Upper lobe of right lung (tissue), 1 donor: Measurements from ENCODE around the gene KIAA1755. TPM values are rescaled to one million over a fixed set of nuclear protein-coding genes. Genes with fewer than 3 reads are reported as not detected.
"Not testable (repeated sequence)": the region's sequence is repeated elsewhere in the genome, so short reads cannot be mapped to it uniquely, and the experiment has no call there.

ENCODE experiments used
- ATAC-seq: fragments of 200-7000 bp; cut with Tn5 transposase; one replicate; pipeline ENCODE4 v1.9.1; 2020; ENCODE audit warnings: mild to moderate bottlenecking, moderate library complexity
- DNase-seq: peaks from one replicate; pipeline ENCODE4 v3.0.0-alpha.2; 2020
- H3K27ac ChIP-seq: fragments of 200-600 bp; one replicate; pipeline ENCODE4 v1.8.0; 2022
- H3K27me3 ChIP-seq: fragments of 200-600 bp; one replicate; pipeline ENCODE4 v1.8.0; 2022; ENCODE audit warnings: mild to moderate bottlenecking
- H3K36me3 ChIP-seq: fragments of 200-600 bp; one replicate; pipeline ENCODE4 v1.8.0; 2022
- H3K4me1 ChIP-seq: fragments of 200-600 bp; one replicate; pipeline ENCODE4 v1.8.0; 2022
- H3K4me3 ChIP-seq: fragments of 200-600 bp; one replicate; pipeline ENCODE4 v1.8.0; 2022; ENCODE audit warnings: mild to moderate bottlenecking
- H3K9me3 ChIP-seq: fragments of 200-600 bp; one replicate; pipeline ENCODE4 v1.8.0; 2022
- CTCF ChIP-seq: fragments of 200-600 bp; IDR thresholded peaks from one replicate; pipeline ENCODE4 v1.8.0; 2022; ENCODE audit warnings: antibody characterized with exemption
- intact Hi-C: fragments of 100-400 bp; cut with DNase I; formaldehyde crosslinking; loops from one replicate; pipeline ENCODE4 v1.11.0; 2022
- total RNA-seq: library from RNA; stranded (reverse); fragmentation: NEBNext Ultra II Directional; extraction: Animal tissue kit (Norgen Biotek cat#: 25700); gene quantifications from one replicate; pipeline ENCODE4 v1.2.1, GENCODE V29; 2021
- donor health status: DM: no; HTN: yes; CAD: no; lungs with severe emphysema.

Gene KIAA1755
- total RNA-seq, 1 donor from 2014 or later, result 2.3 TPM

- no peaks in the 10 kb centered on the region for H3K36me3 ChIP-seq
- H3K4me1 ChIP-seq, result peaks cover 10% of the 10 kb centered on the region
- intact Hi-C loops, result no loop called here
- peak; percentile 50 for ATAC-seq
- no peak overlapping the region for H3K4me3 ChIP-seq
- H3K9me3 ChIP-seq, result no peaks in the 10 kb centered on the region
- DNase-seq, result no peak
- no peaks in the 10 kb centered on the region for H3K27me3 ChIP-seq
- peak; percentile 40 for TF ChIP-seq CTCF
- no peak overlapping the region for H3K27ac ChIP-seq
Observed at GRCh38 chr20:38290829-38291814, 30.6 kb upstream of the KIAA1755 start.

GRCh38 chr20:38286586-38287531 lies 26.3 kb upstream of the KIAA1755 start:
- ATAC-seq (peak; percentile 63), DNase-seq (no peak)
- Histone ChIP-seq H3K27ac (no peak overlapping the region), H3K9me3 (no peaks in the 10 kb centered on the region), H3K4me3 (no peak overlapping the region), H3K36me3 (no peaks in the 10 kb centered on the region), H3K4me1 (peaks cover 10% of the 10 kb centered on the region), H3K27me3 (no peaks in the 10 kb centered on the region)
- intact Hi-C loops, result no loop called here
- TF ChIP-seq CTCF, result no peak

GRCh38 chr20:38284893-38285444 lies 24.4 kb upstream of the KIAA1755 start:
- Histone ChIP-seq H3K36me3 (no peaks in the 10 kb centered on the region), H3K27me3 (no peaks in the 10 kb centered on the region), H3K27ac (no peak overlapping the region), H3K4me1 (peaks cover 4% of the 10 kb centered on the region), H3K4me3 (no peak overlapping the region), H3K9me3 (no peaks in the 10 kb centered on the region)
- intact Hi-C loops, result no loop called here
- DNase-seq (no peak), ATAC-seq (no peak)
- no peak for TF ChIP-seq CTCF

GRCh38 chr20:38284066-38284650 lies 23.6 kb upstream of the KIAA1755 start:
- H3K27ac ChIP-seq, intact Hi-C loops, H3K4me3 ChIP-seq, DNase-seq, H3K36me3 ChIP-seq, H3K9me3 ChIP-seq, H3K27me3 ChIP-seq, H3K4me1 ChIP-seq, ATAC-seq: not testable (repeated sequence)

- Histone ChIP-seq H3K36me3 (no peaks in the 10 kb centered on the region), H3K27ac (no peak overlapping the region), H3K4me1 (peaks cover 4% of the 10 kb centered on the region), H3K27me3 (no peaks in the 10 kb centered on the region), H3K4me3 (no peak overlapping the region), H3K9me3 (no peaks in the 10 kb centered on the region)
- intact Hi-C loops, result no loop called here
- TF ChIP-seq CTCF, result no peak
- no peak for DNase-seq
- ATAC-seq, result no peak
Observed at GRCh38 chr20:38283236-38283635, 22.7 kb upstream of the KIAA1755 start.
